SK-N-SH (cell line): Measurements from ENCODE around the gene GPC2. TPM values are rescaled to one million over a fixed set of nuclear protein-coding genes. Genes with fewer than 3 reads are reported as not detected.

ENCODE experiments used
- CTCF ChIA-PET: fragments of 300-600, 350-600 bp; formaldehyde crosslinking; extraction: SDS; loops from one replicate; lab custom pipeline; 2021; lab: Yijun Ruan, JAX
- POLR2A ChIA-PET: fragments of 350-600 bp; sonication (Branson Sonifier 250); formaldehyde crosslinking; extraction: SDS; loops from one replicate; lab custom pipeline; 2020; ENCODE audit warnings: antibody characterized with exemption, inconsistent platforms; lab: Yijun Ruan, JAX
- DNase-seq: peaks from one replicate; pipeline ENCODE4 v3.0.0; 2012
- H2AFZ ChIP-seq: fragments of 200-600 bp; sonication (generic); 2 replicates; pipeline ENCODE4 v1.8.1; 2016; ENCODE audit warnings: antibody characterized with exemption, mild to moderate bottlenecking, low read depth
- H3F3A ChIP-seq: fragments of 200-600 bp; sonication (generic); replicated peaks from 2 replicates; pipeline ENCODE3; 2016; ENCODE audit warnings: antibody characterized with exemption, mild to moderate bottlenecking; ENCODE audit not compliant: insufficient read depth
- H3K27ac ChIP-seq, 2 experiments: fragments of 200-500 bp in 1 of 2; fragments of 200-600 bp in 1 of 2; sonication (Bioruptor generic) in 1 of 2; sonication (generic), shearing (Covaris generic) in 1 of 2; 2 replicates each; pipeline versions ENCODE4 v1.5.1 to v1.6.1; 2014 to 2016; ENCODE audit warnings: low read depth in 2 of 2, inconsistent platforms in 1 of 2, low read length in 1 of 2, mild to moderate bottlenecking in 1 of 2, mixed read lengths in 1 of 2
- H3K27me3 ChIP-seq: fragments of 200-600 bp; sonication (generic), shearing (Covaris generic); 2 replicates; pipeline ENCODE4 v1.6.1; 2016; ENCODE audit warnings: mixed run types; ENCODE audit not compliant: insufficient read depth
- H3K36me3 ChIP-seq, 2 experiments: fragments of 200-500 bp in 1 of 2; fragments of 200-600 bp in 1 of 2; sonication (Bioruptor generic) in 1 of 2; sonication (generic) in 1 of 2; replicated peaks in 1 of 2; 2 replicates each; pipeline versions ENCODE3 to v1.5.1; 2014 to 2016; ENCODE audit warnings: low read length in 1 of 2, mild to moderate bottlenecking in 1 of 2; ENCODE audit not compliant: insufficient read depth in 2 of 2, control insufficient read depth in 1 of 2
- H3K4me1 ChIP-seq, 2 experiments: fragments of 200-500 bp in 1 of 2; fragments of 200-600 bp in 1 of 2; sonication (Bioruptor generic) in 1 of 2; sonication (generic), shearing (Covaris generic) in 1 of 2; 2 replicates each; pipeline versions ENCODE4 v1.5.1 to v1.6.1; 2014 to 2016; ENCODE audit warnings: low read depth in 1 of 2, low read length in 1 of 2, mixed run types in 1 of 2; ENCODE audit not compliant: insufficient read depth in 2 of 2, control insufficient read depth in 1 of 2
- H3K4me2 ChIP-seq: fragments of 200-600 bp; sonication (generic), shearing (Covaris generic); 2 replicates; pipeline ENCODE4 v1.6.1; 2017; ENCODE audit warnings: mixed run types
- H3K4me3 ChIP-seq, 2 experiments: fragments of 200-500 bp in 1 of 2; fragments of 200-600 bp in 1 of 2; sonication (Bioruptor generic) in 1 of 2; sonication (generic), shearing (Covaris generic) in 1 of 2; 2 replicates each; pipeline versions ENCODE4 v1.5.1 to v1.8.1; 2014 to 2016; ENCODE audit warnings: low read depth in 2 of 2, inconsistent platforms in 1 of 2, low read length in 1 of 2, mild to moderate bottlenecking in 1 of 2, mixed read lengths in 1 of 2, moderate library complexity in 1 of 2
- H3K79me2 ChIP-seq: fragments of 200-600 bp; sonication (generic); 2 replicates; pipeline ENCODE4 v1.8.1; 2017; ENCODE audit warnings: mild to moderate bottlenecking; ENCODE audit not compliant: insufficient read depth
- H3K9ac ChIP-seq: fragments of 200-600 bp; sonication (generic); 2 replicates; pipeline ENCODE4 v1.6.1; 2017; ENCODE audit warnings: mixed run types
- H3K9me2 ChIP-seq: fragments of 200-600 bp; sonication (generic); 2 replicates; pipeline ENCODE4 v1.6.1; 2017; ENCODE audit warnings: mixed run types
- H3K9me3 ChIP-seq: fragments of 200-600 bp; sonication (generic); 2 replicates; pipeline ENCODE4 v1.6.1; 2017; ENCODE audit warnings: mixed run types, mild to moderate bottlenecking, moderate library complexity
- H4K20me1 ChIP-seq: fragments of 200-600 bp; sonication (generic); 2 replicates; pipeline ENCODE4 v1.6.1; 2017; ENCODE audit warnings: mild to moderate bottlenecking, mixed run types; ENCODE audit not compliant: insufficient read depth
- CHD2 ChIP-seq: fragments of 150-350 bp; IDR thresholded peaks from 2 replicates; pipeline ENCODE4 v1.6.1; 2018; ENCODE audit warnings: low read length; ENCODE audit not compliant: partially characterized antibody
- ELF1 ChIP-seq: IDR thresholded peaks from 2 replicates; pipeline ENCODE4 v1.4.0; 2012
- GABPA ChIP-seq: IDR thresholded peaks from 2 replicates; pipeline ENCODE4 v1.4.0; 2012; ENCODE audit warnings: low read depth, mild to moderate bottlenecking
- MXI1 ChIP-seq: IDR thresholded peaks from 2 replicates; pipeline ENCODE4 v1.6.1; 2012; ENCODE audit warnings: mild to moderate bottlenecking, low read depth, low read length, improper control_type of control experiment
- NFIC ChIP-seq: IDR thresholded peaks from 2 replicates; pipeline ENCODE4 v1.4.0; 2012; ENCODE audit warnings: borderline replicate concordance
- RAD21 ChIP-seq: IDR thresholded peaks from 2 replicates; pipeline ENCODE4 v1.6.1; 2012; ENCODE audit warnings: mild to moderate bottlenecking, low read length
- RXRA ChIP-seq: IDR thresholded peaks from 2 replicates; pipeline ENCODE4 v1.4.0; 2012; ENCODE audit warnings: low read depth, mild to moderate bottlenecking, borderline replicate concordance
- SIN3A ChIP-seq: IDR thresholded peaks from 2 replicates; pipeline ENCODE4 v1.6.1; 2012; ENCODE audit warnings: low read depth, mild to moderate bottlenecking, low read length, moderate library complexity, borderline replicate concordance
- TEAD4 ChIP-seq: IDR thresholded peaks from 2 replicates; pipeline ENCODE4 v1.4.0; 2012; ENCODE audit warnings: mild to moderate bottlenecking, borderline replicate concordance; ENCODE audit not compliant: insufficient read depth
- YY1 ChIP-seq: IDR thresholded peaks from 2 replicates; pipeline ENCODE4 v1.4.0; 2012; ENCODE audit warnings: low read depth, mild to moderate bottlenecking
- polyA plus RNA-seq, 3 experiments: library from polyadenylated mRNA; depleted of rRNA; stranded (reverse); fragments of >200 nt; gene quantifications; 2 replicates each; pipeline ENCODE4 v1.2.3, GENCODE V29; 2012
- TF ChIP-seq, protein P1 (sequence below): IDR thresholded peaks from 2 replicates; pipeline ENCODE4; 2012
- TF ChIP-seq, protein P2 (sequence below): IDR thresholded peaks from 2 replicates; pipeline ENCODE4 v1.4.0; 2012; ENCODE audit warnings: low read depth, borderline replicate concordance
- TF ChIP-seq, protein P3 (sequence below): IDR thresholded peaks from 2 replicates; pipeline ENCODE4 v1.4.0; 2012; ENCODE audit warnings: low read depth, borderline replicate concordance
- TF ChIP-seq, protein P4 (sequence below): fragments of 150-350 bp; IDR thresholded peaks from 2 replicates; pipeline ENCODE4 v1.6.1; 2016; ENCODE audit warnings: mild to moderate bottlenecking, low read depth, low read length

Gene GPC2
- polyA plus RNA-seq, 1 of the 3 experiments (the other 2 are of a cell fraction): 12.9 TPM

DNA sequence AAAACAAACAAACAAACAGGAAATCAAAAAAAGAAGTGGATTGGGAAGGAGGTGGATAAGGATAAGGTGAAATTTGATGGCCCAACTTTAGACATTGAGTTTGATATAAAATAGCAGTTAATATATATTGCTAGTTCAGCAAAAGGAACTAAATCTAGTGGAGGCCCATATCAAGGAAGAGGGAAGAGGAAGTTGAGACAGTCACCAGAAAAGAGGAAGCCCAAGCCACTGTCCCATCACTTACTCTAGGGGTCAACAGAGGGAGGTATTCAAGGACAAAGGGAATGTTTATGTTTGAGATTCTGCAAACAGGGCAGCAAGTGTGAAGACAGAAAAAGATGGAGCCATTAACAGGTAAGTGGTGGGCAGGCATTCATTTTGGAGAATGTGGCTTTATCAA lies 24.8 kb downstream of the GPC2 start:
- no peak overlapping the region for H3K4me3 ChIP-seq
- H3K9me3 ChIP-seq: no peaks in the 10 kb centered on the region
- TF ChIP-seq, protein P1, sequence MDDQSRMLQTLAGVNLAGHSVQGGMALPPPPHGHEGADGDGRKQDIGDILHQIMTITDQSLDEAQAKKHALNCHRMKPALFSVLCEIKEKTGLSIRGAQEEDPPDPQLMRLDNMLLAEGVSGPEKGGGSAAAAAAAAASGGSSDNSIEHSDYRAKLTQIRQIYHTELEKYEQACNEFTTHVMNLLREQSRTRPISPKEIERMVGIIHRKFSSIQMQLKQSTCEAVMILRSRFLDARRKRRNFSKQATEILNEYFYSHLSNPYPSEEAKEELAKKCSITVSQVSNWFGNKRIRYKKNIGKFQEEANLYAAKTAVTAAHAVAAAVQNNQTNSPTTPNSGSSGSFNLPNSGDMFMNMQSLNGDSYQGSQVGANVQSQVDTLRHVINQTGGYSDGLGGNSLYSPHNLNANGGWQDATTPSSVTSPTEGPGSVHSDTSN: no peak
- TF ChIP-seq TEAD4 (no peak), SIN3A (no peak), GABPA (no peak), ELF1 (no peak), YY1 (no peak), CHD2 (no peak), NFIC (no peak), MXI1 (no peak), RXRA (no peak), RAD21 (no peak)
- TF ChIP-seq, protein P2, sequence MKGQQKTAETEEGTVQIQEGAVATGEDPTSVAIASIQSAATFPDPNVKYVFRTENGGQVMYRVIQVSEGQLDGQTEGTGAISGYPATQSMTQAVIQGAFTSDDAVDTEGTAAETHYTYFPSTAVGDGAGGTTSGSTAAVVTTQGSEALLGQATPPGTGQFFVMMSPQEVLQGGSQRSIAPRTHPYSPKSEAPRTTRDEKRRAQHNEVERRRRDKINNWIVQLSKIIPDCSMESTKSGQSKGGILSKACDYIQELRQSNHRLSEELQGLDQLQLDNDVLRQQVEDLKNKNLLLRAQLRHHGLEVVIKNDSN: no peak
- TF ChIP-seq, protein P3, sequence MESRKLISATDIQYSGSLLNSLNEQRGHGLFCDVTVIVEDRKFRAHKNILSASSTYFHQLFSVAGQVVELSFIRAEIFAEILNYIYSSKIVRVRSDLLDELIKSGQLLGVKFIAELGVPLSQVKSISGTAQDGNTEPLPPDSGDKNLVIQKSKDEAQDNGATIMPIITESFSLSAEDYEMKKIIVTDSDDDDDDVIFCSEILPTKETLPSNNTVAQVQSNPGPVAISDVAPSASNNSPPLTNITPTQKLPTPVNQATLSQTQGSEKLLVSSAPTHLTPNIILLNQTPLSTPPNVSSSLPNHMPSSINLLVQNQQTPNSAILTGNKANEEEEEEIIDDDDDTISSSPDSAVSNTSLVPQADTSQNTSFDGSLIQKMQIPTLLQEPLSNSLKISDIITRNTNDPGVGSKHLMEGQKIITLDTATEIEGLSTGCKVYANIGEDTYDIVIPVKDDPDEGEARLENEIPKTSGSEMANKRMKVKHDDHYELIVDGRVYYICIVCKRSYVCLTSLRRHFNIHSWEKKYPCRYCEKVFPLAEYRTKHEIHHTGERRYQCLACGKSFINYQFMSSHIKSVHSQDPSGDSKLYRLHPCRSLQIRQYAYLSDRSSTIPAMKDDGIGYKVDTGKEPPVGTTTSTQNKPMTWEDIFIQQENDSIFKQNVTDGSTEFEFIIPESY: no peak
- TF ChIP-seq, protein P4, sequence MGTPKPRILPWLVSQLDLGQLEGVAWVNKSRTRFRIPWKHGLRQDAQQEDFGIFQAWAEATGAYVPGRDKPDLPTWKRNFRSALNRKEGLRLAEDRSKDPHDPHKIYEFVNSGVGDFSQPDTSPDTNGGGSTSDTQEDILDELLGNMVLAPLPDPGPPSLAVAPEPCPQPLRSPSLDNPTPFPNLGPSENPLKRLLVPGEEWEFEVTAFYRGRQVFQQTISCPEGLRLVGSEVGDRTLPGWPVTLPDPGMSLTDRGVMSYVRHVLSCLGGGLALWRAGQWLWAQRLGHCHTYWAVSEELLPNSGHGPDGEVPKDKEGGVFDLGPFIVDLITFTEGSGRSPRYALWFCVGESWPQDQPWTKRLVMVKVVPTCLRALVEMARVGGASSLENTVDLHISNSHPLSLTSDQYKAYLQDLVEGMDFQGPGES: no peak
- H3F3A ChIP-seq: peaks cover 19% of the 10 kb centered on the region
- peaks cover 39 to 41% of the 10 kb centered on the region in 2 experiments for H3K36me3 ChIP-seq
- peaks cover 17% of the 10 kb centered on the region for H4K20me1 ChIP-seq
- no peak overlapping the region for H3K9ac ChIP-seq
- no peaks in the 10 kb centered on the region for H3K9me2 ChIP-seq
- H2AFZ ChIP-seq: no peak overlapping the region
- H3K4me2 ChIP-seq: no peak overlapping the region
- no peaks in the 10 kb centered on the region for H3K27me3 ChIP-seq
- no peak overlapping the region for H3K27ac ChIP-seq
- POLR2A ChIA-PET: no interaction called here
- H3K4me1 ChIP-seq: peaks cover 14 to 20% of the 10 kb centered on the region in 2 experiments; a peak in 2 of 4 replicates
- H3K79me2 ChIP-seq: peaks cover 66% of the 10 kb centered on the region
- DNase-seq: no peak
- CTCF ChIA-PET: interaction anchor here (1.7 to 1.9 kb wide), 2 partner anchors 20 to 22 kb away, joined by 7 to 8 read pairs; no protein-coding TSS in a partner anchor
